ENCODE measurements around the gene MIXL1. TPM values are rescaled to one million over a fixed set of nuclear protein-coding genes. Genes with fewer than 3 reads are reported as not detected.

Gene MIXL1
- total and polyA plus RNA-seq, 2 experiments from 2014 or later: 0.07 to 2.2 TPM

DNA sequence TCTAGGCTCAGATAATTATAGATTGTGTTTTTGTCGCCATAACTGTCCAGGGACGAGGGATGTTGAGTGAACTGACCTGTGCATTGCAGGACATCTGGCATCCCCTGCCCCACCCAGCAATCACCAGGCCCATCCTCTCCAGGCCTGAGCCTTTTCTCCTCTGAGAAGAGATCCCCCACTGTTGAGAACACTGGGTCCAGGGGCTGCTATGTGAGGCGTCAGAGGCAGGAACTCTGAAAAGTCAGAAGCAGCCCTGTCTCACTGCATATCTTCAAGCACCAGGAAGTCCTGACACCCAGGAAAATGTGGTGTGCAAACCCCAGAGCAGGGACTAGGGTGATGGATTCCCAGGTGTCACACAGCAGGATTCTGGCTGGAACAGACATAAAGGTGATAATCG, 19.8 kb upstream of the MIXL1 start:
- Histone ChIP-seq H2AFZ (no peak overlapping the region), H3K79me2 (no peaks in the 10 kb centered on the region), H3K9me2 (replicated peaks; ENCODE audit: insufficient read depth) (no peaks in the 10 kb centered on the region), H3K4me3 (no peak overlapping the region), H3K4me1 (ENCODE audit: insufficient read depth) (no peaks in the 10 kb centered on the region), H3K36me3 (replicated peaks; ENCODE audit: insufficient read depth, low read depth) (no peaks in the 10 kb centered on the region), H3K9me3 (ENCODE audit: low read depth) (no peaks in the 10 kb centered on the region), H4K20me1 (ENCODE audit: insufficient read depth, poor library complexity, severe bottlenecking) (no peaks in the 10 kb centered on the region), H3K27me3 (no peaks in the 10 kb centered on the region), H3K4me2 (no peak overlapping the region), H3K27ac (no peak overlapping the region)
- WGBS (ENCODE audit: low lambda C conversion rate, missing lambda C conversion rate): 79% methylated on average over 4 of the region's 4 CpGs
- TF ChIP-seq EZH2 (IDR thresholded peaks at IDR 0.05; ENCODE audit: borderline replicate concordance) (no peak), EZH2phosphoT487 (IDR thresholded peaks at IDR 0.05; ENCODE audit: low read depth, severe bottlenecking, unreplicated experiment) (no peak)
- TF ChIP-seq, protein P1, sequence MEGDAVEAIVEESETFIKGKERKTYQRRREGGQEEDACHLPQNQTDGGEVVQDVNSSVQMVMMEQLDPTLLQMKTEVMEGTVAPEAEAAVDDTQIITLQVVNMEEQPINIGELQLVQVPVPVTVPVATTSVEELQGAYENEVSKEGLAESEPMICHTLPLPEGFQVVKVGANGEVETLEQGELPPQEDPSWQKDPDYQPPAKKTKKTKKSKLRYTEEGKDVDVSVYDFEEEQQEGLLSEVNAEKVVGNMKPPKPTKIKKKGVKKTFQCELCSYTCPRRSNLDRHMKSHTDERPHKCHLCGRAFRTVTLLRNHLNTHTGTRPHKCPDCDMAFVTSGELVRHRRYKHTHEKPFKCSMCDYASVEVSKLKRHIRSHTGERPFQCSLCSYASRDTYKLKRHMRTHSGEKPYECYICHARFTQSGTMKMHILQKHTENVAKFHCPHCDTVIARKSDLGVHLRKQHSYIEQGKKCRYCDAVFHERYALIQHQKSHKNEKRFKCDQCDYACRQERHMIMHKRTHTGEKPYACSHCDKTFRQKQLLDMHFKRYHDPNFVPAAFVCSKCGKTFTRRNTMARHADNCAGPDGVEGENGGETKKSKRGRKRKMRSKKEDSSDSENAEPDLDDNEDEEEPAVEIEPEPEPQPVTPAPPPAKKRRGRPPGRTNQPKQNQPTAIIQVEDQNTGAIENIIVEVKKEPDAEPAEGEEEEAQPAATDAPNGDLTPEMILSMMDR (IDR thresholded peaks at IDR 0.05; ENCODE audit: poor library complexity): no peak
- DNase-seq (ENCODE audit: low spot score): no peak

DNA sequence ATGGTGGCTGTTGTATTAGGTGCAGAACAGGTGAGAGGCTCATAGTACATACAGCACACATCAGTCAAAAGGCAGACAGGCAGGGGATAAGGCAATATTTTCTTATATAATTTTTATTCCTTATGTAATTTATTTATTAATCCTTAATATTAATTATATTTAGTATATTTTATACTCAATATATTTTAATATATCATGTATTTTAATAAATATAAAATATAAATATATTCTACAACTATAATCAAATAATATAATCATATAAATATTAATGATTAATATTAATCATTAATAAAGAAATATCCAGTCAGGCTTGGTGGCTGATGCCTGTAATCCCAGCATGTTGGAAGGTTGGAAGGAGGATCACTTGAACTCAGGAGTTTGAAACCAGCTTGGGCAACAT, 19.3 kb upstream of the MIXL1 start:
- H3K79me2 ChIP-seq: no peaks in the 10 kb centered on the region

DNA sequence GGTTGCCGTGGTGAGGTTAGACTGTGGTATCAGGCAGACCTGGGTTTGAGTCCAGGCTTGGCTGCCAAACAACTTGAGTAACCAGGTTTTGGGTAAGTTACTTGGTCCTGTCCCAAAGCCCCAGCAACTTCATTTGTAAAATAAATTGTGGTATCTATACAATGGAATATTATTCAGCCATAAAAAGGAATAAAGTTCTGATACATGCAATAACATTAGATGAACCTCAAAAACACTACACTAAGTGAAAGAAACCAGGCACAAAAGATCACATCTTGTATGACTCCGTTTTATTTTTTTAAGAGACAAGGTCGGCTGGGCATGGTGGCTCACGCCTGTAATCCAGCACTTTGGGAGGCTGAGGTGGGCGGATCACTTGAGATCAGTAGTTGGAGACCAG, 16.4 kb upstream of the MIXL1 start:
- Histone ChIP-seq H3K27ac (no peak overlapping the region), H4K20me1 (ENCODE audit: insufficient read depth, poor library complexity, severe bottlenecking) (no peaks in the 10 kb centered on the region), H3K36me3 (replicated peaks; ENCODE audit: insufficient read depth, low read depth) (no peaks in the 10 kb centered on the region), H3K4me3 (no peak overlapping the region), H2AFZ (no peak overlapping the region), H3K27me3 (no peaks in the 10 kb centered on the region), H3K9me2 (replicated peaks; ENCODE audit: insufficient read depth) (no peaks in the 10 kb centered on the region), H3K4me1 (ENCODE audit: insufficient read depth) (no peaks in the 10 kb centered on the region), H3K9me3 (ENCODE audit: low read depth) (no peaks in the 10 kb centered on the region), H3K79me2 (no peaks in the 10 kb centered on the region), H3K4me2 (no peak overlapping the region)
- WGBS (ENCODE audit: low lambda C conversion rate, missing lambda C conversion rate): 97% methylated on average over 5 of the region's 5 CpGs
- TF ChIP-seq, protein P1 (IDR thresholded peaks at IDR 0.05; ENCODE audit: poor library complexity): no peak
- no peak for TF ChIP-seq EZH2phosphoT487 (IDR thresholded peaks at IDR 0.05; ENCODE audit: low read depth, severe bottlenecking, unreplicated experiment)
- no peak for TF ChIP-seq EZH2 (IDR thresholded peaks at IDR 0.05; ENCODE audit: borderline replicate concordance)
- DNase-seq (ENCODE audit: low spot score): no peak

More for the DNA sequence above, 19.3 kb upstream of the MIXL1 start:
- no peak for DNase-seq (ENCODE audit: low spot score)
- no peaks in the 10 kb centered on the region for H3K36me3 ChIP-seq (replicated peaks; ENCODE audit: insufficient read depth, low read depth)
- no peaks in the 10 kb centered on the region for H3K9me3 ChIP-seq (ENCODE audit: low read depth)
- H3K4me1 ChIP-seq (ENCODE audit: insufficient read depth): no peaks in the 10 kb centered on the region
- no peaks in the 10 kb centered on the region for H3K9me2 ChIP-seq (replicated peaks; ENCODE audit: insufficient read depth)
- TF ChIP-seq EZH2 (IDR thresholded peaks at IDR 0.05; ENCODE audit: borderline replicate concordance): no peak
- TF ChIP-seq, protein P1 (IDR thresholded peaks at IDR 0.05; ENCODE audit: poor library complexity): no peak
- no peak for TF ChIP-seq EZH2phosphoT487 (IDR thresholded peaks at IDR 0.05; ENCODE audit: low read depth, severe bottlenecking, unreplicated experiment)
- no peak overlapping the region for H2AFZ ChIP-seq
- no peak overlapping the region for H3K27ac ChIP-seq
- H3K4me3 ChIP-seq: no peak overlapping the region
- H3K4me2 ChIP-seq: no peak overlapping the region
- no peaks in the 10 kb centered on the region for H3K27me3 ChIP-seq
- H4K20me1 ChIP-seq (ENCODE audit: insufficient read depth, poor library complexity, severe bottlenecking): no peaks in the 10 kb centered on the region

Data from hepatocyte (in vitro differentiated cells).